Stimulated activated CD4-positive, alpha-beta T cell treated with anti-CD3 and anti-CD28 coated beads, Interleukin-1b, Interleukin-23, amount 100 ng/mL, for 1 hour (primary cell): Measurements from ENCODE around the gene AQP3.
"Not testable (repeated sequence)": the region's sequence is repeated elsewhere in the genome, so short reads cannot be mapped to it uniquely, and the experiment has no call there.

ENCODE experiments used
- DNase-seq, 2 donors: peaks; one replicate each; pipeline ENCODE4 v3.0.0-alpha.2; 2020; ENCODE audit warnings: low read depth in 2 of 2

AQP3 gene

GRCh38 chr9:33414889-33415500 lies 32.4 kb downstream of the AQP3 start:
- DNase-seq: no peak

DNA sequence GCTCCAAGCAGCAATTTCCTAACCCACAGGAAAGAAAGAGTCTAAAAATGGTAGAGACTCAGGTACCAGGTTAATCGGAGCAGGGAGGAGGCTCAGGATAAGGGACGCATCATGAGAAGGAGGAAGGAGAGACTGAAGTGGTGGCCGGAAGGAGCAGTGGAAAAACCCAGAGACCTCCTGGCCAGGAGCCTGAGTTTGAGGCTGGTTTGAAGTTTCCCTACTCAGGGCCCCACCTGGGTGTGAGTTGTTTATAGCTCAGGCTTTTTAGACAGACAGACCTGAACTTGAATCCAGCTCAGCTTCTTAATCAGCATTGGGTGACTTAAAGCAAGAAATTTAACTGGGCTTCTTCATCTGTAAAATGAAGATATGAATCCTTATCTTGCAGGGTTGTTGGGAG lies 33.1 kb downstream of the AQP3 start:
- no peak for DNase-seq

DNA sequence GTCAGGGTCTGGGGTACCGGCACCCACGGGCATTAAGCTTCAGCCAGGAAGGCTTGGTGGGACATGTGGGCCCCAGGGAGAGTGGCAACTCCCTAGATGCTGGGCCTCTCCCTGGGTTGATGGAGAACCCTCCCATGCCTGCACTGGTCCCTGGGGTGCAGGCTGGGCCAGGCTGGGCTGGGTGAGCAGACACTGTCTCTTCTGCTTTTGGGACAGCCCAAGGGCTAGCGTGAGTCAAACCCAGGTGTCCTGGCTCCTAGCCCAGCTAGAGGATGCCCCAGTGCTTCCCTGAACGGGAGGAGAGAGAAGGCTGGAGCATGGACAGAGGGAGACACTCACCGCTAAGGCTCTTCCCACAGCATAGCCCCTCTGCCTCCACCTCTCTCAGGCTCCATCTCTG lies 39.3 kb downstream of the AQP3 start:
- no peak for DNase-seq

- no peak for DNase-seq
Measured at GRCh38 chr9:33407061-33407460, 40.3 kb downstream of the AQP3 start.

DNA sequence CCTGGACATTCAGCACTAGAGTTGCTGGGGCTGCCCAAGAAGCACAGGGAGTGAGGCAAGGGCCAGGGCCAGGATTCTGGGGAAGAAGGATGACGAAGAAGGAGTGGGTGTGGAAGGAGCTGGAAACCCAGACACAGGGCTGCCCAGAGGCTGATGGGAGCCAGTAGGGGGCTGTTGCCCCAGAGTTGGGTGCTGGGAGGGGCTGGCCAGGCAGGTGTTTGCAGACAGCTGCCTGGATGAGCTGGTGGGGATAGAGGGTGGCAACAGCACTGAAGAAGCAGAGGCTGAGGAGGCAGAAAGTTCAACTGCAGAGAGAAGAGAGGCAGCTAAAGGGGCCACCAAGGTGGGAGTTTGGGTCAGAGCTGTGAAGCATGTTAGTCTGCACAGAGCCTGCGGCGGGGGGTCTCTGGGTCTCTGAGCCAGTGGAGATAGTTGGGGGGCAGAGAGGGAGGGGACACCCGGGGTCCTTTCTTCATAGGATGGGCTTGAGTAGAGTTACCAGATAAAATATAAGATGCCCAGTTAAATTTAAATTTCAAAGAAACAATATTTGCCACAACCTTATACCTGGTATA lies 42.5 kb downstream of the AQP3 start:
- DNase-seq: no peak

DNA sequence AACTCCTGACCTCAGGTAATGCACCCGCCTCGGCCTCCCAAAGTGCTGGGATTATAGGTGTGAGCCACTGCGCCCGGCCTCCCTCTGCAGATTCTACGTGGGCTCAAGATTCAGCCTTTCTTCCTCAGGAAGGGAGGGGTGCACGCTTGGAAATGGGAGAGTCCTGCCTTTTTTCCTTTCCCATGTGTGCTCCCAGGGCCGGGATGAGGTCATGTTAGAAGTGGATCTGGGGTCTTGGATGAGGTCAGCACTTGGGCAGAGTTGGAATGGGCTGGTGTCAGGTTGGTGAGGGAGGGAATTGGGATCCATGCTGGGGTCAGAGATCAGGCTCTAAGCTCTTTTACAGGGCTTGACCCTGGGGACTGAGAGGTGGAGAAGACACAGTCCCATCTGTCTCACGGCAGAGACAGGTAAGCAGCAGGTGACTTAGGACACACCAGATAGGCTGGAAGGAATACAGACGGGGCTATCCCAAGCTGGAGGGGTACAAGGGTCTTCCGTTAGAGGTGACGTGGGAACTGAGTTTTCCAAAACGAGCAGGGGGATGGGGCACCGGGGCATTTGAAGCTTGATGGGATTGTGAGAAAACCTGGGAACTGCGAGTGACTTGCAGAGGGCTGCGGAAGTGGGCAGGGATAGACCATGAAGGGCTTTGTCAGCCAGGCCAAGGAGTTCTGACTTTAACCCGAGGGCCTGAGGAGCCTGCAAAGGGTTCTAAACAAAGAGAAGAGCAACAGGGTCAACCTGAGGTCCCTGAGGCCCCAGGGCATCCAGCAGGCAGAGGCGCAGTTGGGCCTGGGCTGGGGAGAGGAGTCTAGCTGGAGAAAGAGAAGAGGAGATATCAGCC lies 43.2 kb downstream of the AQP3 start:
- DNase-seq: no peak

GRCh38 chr9:33402371-33402770 lies 45.0 kb downstream of the AQP3 start, which contains the start of gene AQP7:
Gene AQP7 (minus strand): TSS chr9:33402568. CDS start chr9:33401262, 1,306 bp downstream.
- DNase-seq: not testable (repeated sequence)

- DNase-seq: not testable (repeated sequence)
Measured at GRCh38 chr9:33401809-33402208, 45.6 kb downstream of the AQP3 start.

DNA sequence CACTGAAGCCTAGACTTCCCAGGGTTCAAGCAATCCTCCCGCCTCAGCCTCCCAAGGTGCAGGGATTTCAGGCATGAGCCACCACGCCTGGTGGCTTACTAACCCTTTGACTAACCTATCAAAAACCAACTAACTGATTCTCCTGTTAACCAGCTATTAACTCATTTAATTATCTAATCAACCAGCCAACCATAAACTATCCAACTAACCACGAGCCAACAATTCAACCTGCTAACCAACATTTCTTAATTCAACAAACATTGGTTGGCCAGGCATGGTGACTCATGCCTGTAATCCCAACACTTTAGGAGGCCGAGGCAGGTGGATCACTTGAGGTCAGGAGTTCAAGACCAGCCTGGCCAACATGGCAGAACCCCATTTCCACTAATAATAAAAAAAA lies 48.3 kb downstream of the AQP3 start:
- DNase-seq: not testable (repeated sequence)

GRCh38 chr9:33397801-33398200 lies 49.6 kb downstream of the AQP3 start:
- DNase-seq: not testable (repeated sequence)

GRCh38 chr9:33395159-33395879 lies 52.1 kb downstream of the AQP3 start:
- not testable (repeated sequence) for DNase-seq

DNA sequence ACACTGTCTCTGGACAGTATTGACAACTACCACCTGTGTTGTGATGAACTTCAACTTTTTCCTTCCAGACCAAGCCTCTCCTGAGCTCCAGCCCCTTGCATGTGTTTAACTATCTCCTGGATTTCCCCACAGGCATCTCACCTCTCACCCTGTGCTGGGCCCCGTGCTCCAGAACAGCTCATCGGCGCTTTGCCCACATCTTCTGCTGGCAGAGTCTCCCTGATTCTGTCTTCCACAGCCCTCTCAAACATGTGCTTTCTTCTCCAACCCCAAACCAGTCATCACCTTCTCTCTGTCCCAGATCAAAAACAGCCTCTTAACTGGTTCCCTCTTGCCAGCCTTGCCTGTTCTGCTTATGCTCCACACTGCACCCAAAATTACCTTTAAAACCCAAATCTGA lies 53.4 kb downstream of the AQP3 start:
- not testable (repeated sequence) for DNase-seq

GRCh38 chr9:33393581-33393980 lies 53.8 kb downstream of the AQP3 start:
- DNase-seq: no peak

- DNase-seq: not testable (repeated sequence)
Measured at GRCh38 chr9:33392591-33393021, 54.8 kb downstream of the AQP3 start.
